GM21717 (cell line): Measurements from ENCODE around the gene SLC26A11.

Experiments
- ATAC-seq: cut with Tn5 transposase; IDR thresholded peaks from one replicate; pipeline ENCODE4 v1.9.1; 2021; ENCODE audit warnings: mild to moderate bottlenecking, moderate library complexity; ENCODE audit not compliant: unreplicated experiment

The SLC26A11 gene

GRCh38 chr17:80277751-80278671, 57.8 kb downstream of the SLC26A11 start:
- ATAC-seq: no peak

DNA sequence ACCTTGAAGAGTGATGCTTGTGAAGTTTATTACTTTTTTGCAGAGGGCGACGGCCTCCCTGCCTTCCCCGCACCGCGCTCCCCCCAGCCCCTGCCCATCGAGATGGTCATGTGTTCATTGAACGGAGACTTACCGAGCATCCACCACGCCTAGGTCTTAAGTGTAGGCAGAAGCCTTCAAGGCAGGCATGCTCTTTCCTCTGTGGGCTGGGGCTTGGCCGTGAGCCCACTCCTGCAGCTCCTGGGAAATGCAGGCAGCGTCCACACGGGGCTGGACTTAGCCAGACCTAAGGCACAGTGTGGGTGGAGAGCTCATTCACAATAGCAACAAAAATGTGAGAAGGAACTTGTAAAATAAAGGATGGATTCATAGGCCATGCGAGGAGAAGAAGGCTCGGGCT, 59.7 kb downstream of the SLC26A11 start:
- no peak for ATAC-seq

DNA sequence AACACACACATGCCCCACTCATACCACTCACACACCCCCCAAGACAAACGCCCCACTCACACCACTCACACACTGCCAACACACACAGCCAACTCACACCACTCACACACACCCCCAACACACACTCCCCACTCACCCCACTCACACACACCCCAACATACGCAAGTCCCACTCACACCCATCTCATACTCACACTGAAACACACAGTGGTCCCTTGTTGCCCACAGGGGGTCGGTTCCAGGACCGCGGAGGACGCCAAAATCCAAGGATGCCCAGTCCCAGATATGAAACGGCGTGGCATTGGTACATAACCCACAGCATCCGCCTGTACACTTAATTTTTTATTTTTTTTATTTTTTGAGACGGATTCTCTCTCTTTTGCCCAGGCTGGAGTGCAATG, 61.3 kb downstream of the SLC26A11 start:
- no peak for ATAC-seq

DNA sequence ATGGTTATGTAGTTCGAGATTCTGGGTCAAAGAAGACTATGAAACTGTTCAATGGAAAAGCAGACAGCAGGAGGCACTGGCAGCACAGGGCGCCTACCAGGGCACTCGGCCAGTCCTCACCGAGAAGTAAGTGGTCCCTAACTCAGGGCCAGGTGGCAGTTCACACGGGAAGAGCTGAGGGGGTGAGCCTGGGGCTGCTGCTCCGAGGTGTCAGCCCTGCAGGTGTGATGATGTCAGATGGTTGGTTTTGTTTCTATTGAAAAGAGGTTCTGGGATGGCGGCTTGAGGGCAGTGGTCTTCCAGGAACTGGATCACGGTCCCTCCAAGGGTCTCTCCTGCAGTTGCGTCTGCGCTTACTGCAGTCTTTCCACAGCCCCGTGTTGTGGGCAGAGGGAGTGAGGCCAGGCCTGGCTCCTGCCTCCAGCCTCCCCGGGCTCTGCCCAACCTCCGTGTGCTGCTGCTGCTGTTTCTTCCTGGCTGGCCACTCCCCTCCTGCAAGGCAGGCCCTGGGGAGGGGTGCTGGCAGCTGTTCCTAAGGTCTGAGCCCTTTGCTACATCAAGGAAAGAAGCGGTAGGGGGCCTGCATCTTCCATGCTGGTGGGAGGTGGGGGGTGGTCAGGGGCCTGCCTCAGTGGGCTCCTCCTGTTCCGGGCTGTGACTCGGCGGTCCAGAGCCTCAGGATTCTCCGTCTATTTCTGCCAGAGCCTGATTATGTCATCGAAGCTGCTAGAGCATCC, 63.1 kb downstream of the SLC26A11 start:
- no peak for ATAC-seq

- no peak for ATAC-seq
Observed at GRCh38 chr17:80284631-80285030, 64.4 kb downstream of the SLC26A11 start.

DNA sequence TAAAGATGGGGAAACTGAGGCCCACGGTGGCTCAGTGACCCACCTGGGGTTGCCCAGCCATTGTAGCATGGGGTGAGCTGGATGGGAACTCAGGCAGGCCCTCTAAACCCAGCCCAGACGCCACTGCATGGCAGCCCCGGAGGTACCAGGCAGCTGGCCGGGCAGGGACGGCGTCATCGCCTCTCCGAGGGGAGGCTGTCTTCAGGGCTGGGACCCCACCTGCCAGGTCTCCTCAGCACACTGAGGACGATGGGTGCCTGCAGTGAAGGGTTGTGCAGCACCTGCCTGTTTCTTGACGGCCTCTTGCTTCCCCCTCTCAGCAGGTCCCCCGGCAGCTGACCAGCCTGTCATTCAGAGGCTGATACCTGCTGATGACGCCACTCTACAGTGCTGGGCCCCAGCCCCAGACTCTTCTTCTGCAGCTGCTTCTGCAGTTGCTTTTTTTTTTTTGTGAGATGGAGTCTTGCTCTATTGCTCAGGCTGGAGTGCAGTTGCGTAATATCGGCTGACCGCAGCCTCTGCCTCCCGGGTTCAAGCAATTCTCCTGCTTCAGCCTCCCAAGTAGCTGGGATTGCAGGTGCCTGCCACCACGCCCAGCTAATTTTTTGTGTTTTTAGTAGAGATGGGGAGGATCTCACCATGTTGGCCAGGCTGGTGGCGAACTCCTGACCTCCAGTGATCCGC, 65.2 kb downstream of the SLC26A11 start:
- ATAC-seq: no peak

DNA sequence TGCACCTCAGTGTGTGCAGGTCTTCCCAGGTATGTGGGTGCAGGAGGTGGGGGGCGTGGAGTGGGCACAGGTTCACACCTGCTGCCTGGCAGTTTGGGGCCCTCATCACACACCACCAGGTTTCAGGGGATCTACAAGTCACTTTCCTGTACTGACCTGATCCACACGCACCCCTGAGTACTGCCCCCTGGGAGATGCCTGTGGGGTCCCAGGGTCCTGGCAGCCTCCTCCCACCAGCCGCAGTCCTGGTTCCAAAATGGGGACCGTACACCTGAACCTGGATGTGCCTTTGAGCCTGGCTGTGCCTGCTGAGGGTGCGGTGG, 66.4 kb downstream of the SLC26A11 start:
- no peak for ATAC-seq

GRCh38 chr17:80287038-80287437, 66.8 kb downstream of the SLC26A11 start:
- ATAC-seq: no peak

GRCh38 chr17:80287806-80288567, 67.8 kb downstream of the SLC26A11 start:
- ATAC-seq: no peak

DNA sequence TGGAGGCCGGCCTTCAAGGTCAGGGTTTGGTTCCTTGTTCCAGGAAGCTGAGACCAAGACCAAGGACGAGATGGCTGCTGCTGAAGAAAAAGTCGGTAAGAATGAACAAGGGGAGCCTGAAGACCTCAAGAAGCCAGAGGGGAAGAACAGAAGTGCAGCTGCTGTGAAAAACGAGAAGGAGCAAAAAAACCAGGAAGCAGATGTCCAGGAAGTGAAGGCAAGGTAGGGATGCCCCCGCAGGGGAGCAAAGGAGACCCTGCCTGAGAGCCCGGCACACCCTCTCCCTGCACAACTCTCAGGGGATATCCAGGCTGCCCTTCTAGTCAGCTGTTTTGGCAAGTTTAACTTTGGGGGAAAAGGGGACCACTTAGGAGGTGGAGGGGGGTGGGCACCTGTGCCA, 69.4 kb downstream of the SLC26A11 start:
- no peak for ATAC-seq

GRCh38 chr17:80290156-80290555, 69.9 kb downstream of the SLC26A11 start:
- no peak for ATAC-seq

GRCh38 chr17:80291260-80291659, 71.0 kb downstream of the SLC26A11 start:
- no peak for ATAC-seq

DNA sequence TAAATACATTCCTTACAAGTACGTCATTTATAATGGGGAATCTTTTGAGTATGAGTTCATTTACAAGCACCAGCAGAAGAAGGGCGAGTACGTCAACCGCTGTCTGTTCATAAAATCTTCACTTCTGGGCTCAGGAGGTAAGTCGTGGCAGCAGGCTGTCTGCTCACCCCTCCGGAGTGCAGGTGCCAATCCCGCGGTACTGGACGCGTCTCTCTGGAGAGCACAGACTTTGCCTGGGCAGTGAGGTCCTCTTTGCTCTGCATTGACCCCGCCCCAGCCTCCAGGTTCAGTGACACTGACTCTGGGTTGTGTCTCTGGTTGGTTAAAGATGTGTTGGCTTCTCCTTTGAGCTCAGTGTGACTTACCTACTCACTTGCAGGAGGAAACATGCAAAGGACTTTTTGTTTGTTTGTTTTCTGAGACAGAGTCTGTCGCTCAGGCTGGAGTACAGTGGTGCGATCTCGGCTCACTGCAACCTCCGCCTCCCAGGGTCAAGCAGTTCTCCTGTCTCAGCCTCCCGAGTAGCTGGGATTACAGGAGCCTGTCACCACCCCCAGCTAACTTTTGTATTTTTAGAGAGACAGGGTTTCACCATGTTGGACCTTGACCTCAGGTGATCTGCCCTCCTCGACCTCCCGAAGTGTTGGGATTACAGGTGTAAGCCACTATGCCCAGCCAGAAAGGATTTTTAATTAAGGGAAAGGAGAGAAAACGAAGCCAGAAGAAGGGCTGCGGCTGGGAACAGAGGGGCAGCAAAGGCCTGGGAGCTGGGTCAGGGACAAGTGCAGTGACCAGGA, 71.7 kb downstream of the SLC26A11 start:
- ATAC-seq: no peak

DNA sequence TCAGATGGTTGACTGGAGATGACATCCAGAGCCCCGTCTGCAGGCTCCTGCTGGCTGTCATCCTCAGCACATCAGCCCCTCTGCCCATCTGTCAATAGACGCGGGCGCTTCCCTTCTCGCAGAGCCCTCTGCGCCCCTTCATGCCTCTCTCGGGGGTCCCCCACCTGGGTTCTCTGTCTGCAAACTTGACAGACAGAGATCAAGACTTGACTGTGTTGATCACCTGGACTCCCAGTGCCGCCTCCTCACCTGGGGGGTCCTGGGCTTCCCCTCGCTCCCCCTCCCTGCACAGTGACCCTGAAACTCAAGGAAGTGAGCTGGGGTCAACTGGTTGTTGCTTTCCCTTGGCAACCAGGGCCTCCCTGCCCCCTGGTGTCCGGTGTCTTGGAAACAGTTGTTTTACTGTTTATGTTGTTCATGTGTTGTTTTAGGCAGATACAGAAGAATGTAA, 72.3 kb downstream of the SLC26A11 start:
- ATAC-seq: no peak

DNA sequence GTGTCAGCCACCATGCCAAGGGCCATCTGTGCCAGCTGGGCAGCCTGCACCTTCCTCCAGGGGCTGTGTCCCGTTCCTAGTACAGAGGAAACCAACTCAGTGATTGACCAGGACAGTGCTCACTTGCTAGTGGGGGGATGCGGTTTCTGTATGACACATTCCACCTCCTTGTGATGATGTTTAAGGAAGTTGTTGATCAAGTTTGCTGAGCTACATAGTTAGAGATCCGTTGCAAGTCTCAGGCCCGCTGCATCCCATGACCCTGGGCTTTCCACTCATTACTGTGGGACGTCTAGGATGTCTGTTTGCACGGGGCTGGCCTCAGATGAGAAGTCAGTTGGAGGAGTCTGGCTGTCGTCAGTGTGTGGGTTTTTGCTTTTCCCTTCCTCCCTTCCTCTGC, 74.0 kb downstream of the SLC26A11 start:
- no peak for ATAC-seq

DNA sequence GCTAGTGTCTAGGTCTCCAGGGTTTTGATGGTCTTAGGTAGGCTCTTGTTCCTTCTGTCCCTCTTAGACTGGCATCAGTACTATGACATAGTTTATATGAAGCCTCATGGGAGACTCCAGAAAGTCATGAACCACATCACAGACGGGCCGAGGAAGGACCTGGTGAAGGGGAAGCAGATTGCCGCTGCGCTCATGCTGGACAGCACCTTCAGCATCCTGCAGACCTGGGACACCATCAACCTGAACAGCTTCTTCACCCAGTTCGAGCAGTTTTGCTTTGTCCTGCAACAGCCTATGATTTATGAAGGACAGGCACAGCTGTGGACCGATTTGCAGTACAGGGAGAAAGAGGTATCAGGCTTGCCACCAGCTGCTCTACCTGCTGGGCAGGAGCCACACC, 74.4 kb downstream of the SLC26A11 start:
- no peak for ATAC-seq

GRCh38 chr17:80295146-80295545, 74.9 kb downstream of the SLC26A11 start:
- no peak for ATAC-seq

DNA sequence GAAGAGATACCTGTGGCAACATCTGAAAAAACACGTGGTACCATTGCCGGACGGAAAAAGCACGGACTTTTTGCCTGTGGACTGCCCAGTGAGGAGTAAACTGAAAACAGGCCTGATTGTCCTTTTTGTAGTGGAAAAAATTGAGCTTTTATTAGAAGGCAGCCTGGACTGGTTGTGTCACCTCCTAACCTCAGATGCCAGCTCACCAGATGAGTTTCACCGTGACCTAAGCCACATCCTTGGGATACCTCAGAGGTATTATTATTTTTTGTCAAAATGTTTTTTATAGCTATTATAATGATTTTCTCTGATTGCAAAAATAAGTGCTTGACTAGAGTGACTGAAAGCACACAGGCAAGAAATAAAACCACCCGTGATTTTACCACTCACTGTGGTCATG, 75.3 kb downstream of the SLC26A11 start:
- ATAC-seq: no peak

DNA sequence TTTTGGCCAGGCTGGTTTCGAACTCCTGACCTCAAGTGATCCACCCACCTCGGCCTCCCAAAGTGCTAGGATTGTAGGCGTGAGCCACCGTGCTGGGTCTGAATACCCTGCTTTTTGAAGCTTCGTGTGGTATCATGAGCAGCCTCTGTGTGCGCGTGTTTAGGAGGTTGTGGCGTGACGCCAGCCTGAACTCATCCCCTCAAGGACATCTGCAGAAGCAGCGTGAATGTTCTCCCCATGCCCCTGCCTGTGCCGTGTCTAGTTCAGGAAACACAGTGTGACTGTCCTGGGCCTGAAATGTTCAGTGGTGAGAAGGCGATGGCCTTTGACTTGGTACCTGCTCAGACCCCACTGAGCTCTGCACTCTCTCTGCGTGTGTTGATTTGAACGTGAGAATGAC, 76.0 kb downstream of the SLC26A11 start:
- no peak for ATAC-seq

DNA sequence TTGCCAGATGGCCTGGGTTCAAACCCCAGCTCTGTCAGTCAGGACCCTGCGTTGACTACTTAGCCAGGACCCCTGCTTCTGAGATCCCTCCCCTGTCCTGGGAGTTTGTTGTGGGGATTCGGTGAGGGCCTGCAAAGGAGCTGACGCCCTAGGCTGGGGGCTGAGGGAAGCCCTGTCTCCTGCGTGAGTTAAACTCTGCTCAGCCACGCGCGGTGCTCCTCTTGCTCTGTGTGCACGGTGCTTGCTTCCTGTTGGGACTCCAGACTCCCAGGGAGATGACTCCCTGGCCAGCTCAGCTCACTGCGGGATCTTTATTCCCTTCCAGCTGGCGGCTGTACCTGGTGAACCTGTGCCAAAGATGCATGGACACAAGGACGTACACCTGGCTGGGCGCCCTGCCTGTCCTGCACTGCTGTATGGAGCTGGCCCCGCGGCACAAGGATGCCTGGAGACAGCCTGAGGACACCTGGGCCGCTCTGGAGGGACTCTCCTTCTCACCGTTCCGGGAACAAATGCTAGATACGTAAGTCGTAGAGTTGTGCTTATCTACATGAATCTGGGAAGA, 77.9 kb downstream of the SLC26A11 start:
- no peak for ATAC-seq
